Measurements from ENCODE around the gene FGFR2. TPM values are rescaled to one million over a fixed set of nuclear protein-coding genes. Genes with fewer than 3 reads are reported as not detected.
"Not testable (repeated sequence)": the region's sequence is repeated elsewhere in the genome, so short reads cannot be mapped to it uniquely, and the experiment has no call there.

The FGFR2 gene
- total RNA-seq, 6 experiments from 2014 or later: not detected

DNA sequence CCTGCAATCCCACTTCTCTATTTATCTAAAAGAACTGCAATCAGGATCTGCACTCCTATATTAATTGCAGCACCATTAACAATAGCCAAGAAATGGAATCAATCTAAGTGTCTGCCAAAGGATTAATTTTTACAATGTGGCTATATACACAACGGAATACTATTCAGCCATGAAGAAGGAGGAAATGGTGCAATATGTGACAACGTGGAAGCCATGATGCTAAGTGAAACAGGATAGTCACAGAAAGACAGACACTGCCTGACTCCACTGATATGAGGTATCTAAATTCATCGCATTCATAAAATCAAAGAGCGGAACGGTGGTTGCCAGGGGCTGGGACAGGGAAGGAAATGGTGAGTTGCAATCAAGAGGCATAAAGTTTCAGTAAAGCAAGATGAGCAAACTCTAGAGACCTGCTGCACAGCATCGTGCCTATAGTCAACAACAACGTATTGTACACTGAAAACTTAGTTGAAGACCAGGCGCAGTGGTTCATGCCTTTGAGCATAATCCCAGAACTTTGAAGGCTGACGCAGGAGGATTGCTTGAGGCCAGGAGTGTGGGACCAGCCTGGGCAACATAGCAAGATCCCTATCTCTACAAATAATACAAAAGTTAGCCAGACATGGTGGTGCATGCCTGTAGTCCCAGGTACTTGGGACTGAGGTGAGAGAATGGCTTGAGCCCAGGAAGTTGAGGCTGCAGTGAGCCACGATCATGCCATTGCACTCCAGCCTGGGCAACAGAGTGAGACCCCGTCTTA, 76.3 kb downstream of the FGFR2 start:
- peaks cover 6% of the 10 kb centered on the region for H3K27me3 Mint-ChIP-seq (ENCODE audit: insufficient read depth)
- DNase-seq: no peak
- H3K27ac Mint-ChIP-seq: no peak overlapping the region
- no peak for TF ChIP-seq CTCF (IDR thresholded peaks at IDR 0.05)
- no peaks in the 10 kb centered on the region for H3K36me3 Mint-ChIP-seq (ENCODE audit: low read depth)
- peaks cover 30% of the 10 kb centered on the region; the same call in 1 of the 2 replicates for H3K9me3 Mint-ChIP-seq
- H3K4me1 Mint-ChIP-seq (ENCODE audit: low read depth): no peaks in the 10 kb centered on the region
- H3K4me3 Mint-ChIP-seq: no peak overlapping the region

DNA sequence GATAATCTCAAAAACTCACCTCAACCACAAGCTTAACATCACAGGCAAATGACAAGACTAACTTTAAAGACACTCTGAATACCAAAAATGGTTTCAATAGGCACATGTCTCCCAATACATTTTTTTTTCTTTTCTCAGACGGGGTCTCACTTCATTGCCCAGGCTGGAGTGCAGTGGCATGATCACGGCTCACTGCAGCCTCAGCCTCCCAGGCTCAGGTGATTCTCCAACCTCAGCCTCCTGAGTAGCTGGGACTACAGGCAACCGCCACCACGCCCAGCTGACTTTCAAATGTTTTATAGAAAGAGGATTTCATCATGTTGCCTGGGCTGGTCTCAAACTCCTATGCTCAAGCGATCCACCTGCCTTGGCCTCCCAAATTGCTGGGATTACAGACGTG, 77.7 kb downstream of the FGFR2 start:
- not testable (repeated sequence) for H3K27ac Mint-ChIP-seq; H3K4me1 Mint-ChIP-seq (ENCODE audit: low read depth); H3K4me3 Mint-ChIP-seq; H3K27me3 Mint-ChIP-seq (ENCODE audit: insufficient read depth); DNase-seq; H3K36me3 Mint-ChIP-seq (ENCODE audit: low read depth)
- peaks cover 30% of the 10 kb centered on the region; the same call in 1 of the 2 replicates for H3K9me3 Mint-ChIP-seq

- Mint-ChIP-seq H3K4me1 (ENCODE audit: low read depth) (no peaks in the 10 kb centered on the region), H3K9me3 (peaks cover 34% of the 10 kb centered on the region; the same call in 1 of the 2 replicates), H3K4me3 (no peak overlapping the region), H3K27me3 (ENCODE audit: insufficient read depth) (peaks cover 4% of the 10 kb centered on the region), H3K27ac (no peak overlapping the region), H3K36me3 (ENCODE audit: low read depth) (no peaks in the 10 kb centered on the region)
- no peak for TF ChIP-seq CTCF (IDR thresholded peaks at IDR 0.05)
- no peak for DNase-seq
These were observed 78.2 kb downstream of the FGFR2 start for GRCh38 chr10:121519901-121520493.

DNA sequence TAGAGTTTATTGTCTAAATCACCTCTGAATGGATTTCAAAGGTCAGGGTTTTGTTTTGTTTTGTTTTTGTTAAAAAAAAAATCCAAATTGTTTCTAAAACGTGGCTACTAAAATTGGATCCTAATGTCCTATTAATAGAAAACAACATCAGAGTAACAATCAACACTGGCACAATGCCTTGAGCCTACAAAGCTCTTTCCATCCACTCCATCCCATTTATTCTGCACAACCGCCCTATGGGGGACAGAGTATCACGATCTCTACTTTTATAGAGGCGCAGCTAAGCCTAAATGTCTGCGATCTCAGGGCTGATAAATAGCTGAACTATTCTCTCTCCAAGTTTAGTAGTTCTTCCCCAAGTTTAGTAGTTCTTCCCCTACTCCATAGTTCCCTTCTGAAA, 78.8 kb downstream of the FGFR2 start:
- H3K36me3 Mint-ChIP-seq (ENCODE audit: low read depth): no peaks in the 10 kb centered on the region
- TF ChIP-seq CTCF (IDR thresholded peaks at IDR 0.05): no peak
- no peaks in the 10 kb centered on the region for H3K4me1 Mint-ChIP-seq (ENCODE audit: low read depth)
- H3K9me3 Mint-ChIP-seq: peaks cover 37% of the 10 kb centered on the region; the same call in 1 of the 2 replicates
- peaks cover 4% of the 10 kb centered on the region for H3K27me3 Mint-ChIP-seq (ENCODE audit: insufficient read depth)
- no peak for DNase-seq
- H3K4me3 Mint-ChIP-seq: no peak overlapping the region
- no peak overlapping the region for H3K27ac Mint-ChIP-seq

GRCh38 chr10:121518333-121518732, 79.9 kb downstream of the FGFR2 start:
- no peak for TF ChIP-seq CTCF (IDR thresholded peaks at IDR 0.05)

More at GRCh38 chr10:121518333-121518732, 79.9 kb downstream of the FGFR2 start:
- Mint-ChIP-seq H3K9me3 (peaks cover 41% of the 10 kb centered on the region; the same call in 1 of the 2 replicates), H3K27me3 (ENCODE audit: insufficient read depth) (peaks cover 4% of the 10 kb centered on the region), H3K36me3 (ENCODE audit: low read depth) (no peaks in the 10 kb centered on the region), H3K27ac (no peak overlapping the region), H3K4me1 (ENCODE audit: low read depth) (no peaks in the 10 kb centered on the region), H3K4me3 (no peak overlapping the region)
- DNase-seq: no peak
